Measurements from ENCODE around the gene CFAP300.

Gene CFAP300

DNA sequence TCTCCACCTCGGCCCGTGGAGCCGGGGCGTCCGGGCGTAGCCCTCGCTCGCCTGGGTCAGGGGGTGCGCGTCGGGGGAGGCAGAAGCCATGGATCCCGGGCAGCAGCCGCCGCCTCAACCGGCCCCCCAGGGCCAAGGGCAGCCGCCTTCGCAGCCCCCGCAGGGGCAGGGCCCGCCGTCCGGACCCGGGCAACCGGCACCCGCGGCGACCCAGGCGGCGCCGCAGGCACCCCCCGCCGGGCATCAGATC, 63.4 kb downstream of the CFAP300 start:
- Histone ChIP-seq H3K36me3 (ENCODE audit: control insufficient read depth, insufficient read depth, low read length) (no peaks in the 10 kb centered on the region), H3K27me3 (replicated peaks; ENCODE audit: control insufficient read depth, insufficient read depth, low read length, poor library complexity, severe bottlenecking) (peaks cover 9% of the 10 kb centered on the region), H3K27ac (ENCODE audit: insufficient read depth, low read length, poor library complexity, severe bottlenecking) (no peak overlapping the region), H3K9me3 (ENCODE audit: control insufficient read depth, low read length) (no peaks in the 10 kb centered on the region), H3K4me1 (ENCODE audit: control insufficient read depth, insufficient read depth, low read length, poor library complexity, severe bottlenecking) (peaks cover 5% of the 10 kb centered on the region), H3K4me3 (ENCODE audit: insufficient read depth, low read depth, low read length, poor library complexity, severe bottlenecking) (peak overlapping the region; percentile 89)
- no peak for DNase-seq

DNA sequence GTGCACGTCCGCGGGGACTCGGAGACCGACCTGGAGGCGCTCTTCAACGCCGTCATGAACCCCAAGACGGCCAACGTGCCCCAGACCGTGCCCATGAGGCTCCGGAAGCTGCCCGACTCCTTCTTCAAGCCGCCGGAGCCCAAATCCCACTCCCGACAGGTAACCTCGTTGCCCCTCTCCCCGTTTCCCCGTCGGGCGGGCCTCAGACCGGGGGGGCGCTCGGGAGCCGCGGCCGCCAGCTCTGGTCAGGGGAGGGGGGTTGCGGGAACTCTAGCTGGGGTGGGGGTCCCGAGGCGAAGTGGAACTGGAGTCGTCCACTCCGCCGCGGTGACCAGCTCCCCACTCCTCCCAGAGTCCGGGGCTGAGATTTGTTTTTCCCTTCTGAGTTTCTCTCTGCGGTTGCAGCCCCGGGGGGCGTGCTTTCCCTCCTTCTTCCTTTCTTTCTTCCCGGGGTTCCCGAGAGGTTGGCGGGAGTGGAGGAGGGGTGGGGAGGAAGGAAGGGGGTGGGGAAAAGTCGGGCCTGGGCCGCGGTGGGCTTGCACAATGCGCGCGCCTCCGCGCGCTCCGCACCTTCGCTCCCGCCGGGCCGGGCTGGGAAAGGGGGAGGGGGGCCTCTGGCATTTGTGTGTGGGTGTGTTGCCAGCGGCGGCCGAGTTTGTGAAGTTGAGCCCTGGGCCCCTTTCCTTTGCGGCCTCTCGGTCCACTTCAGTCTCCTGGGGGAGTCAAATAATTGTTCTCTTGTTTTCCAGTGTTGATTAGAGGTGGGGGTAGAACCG, 64.0 kb downstream of the CFAP300 start:
- Histone ChIP-seq H3K4me3 (ENCODE audit: insufficient read depth, low read depth, low read length, poor library complexity, severe bottlenecking) (peak overlapping the region; percentile 89), H3K9me3 (ENCODE audit: control insufficient read depth, low read length) (no peaks in the 10 kb centered on the region), H3K4me1 (ENCODE audit: control insufficient read depth, insufficient read depth, low read length, poor library complexity, severe bottlenecking) (peaks cover 5% of the 10 kb centered on the region), H3K27me3 (replicated peaks; ENCODE audit: control insufficient read depth, insufficient read depth, low read length, poor library complexity, severe bottlenecking) (peaks cover 9% of the 10 kb centered on the region), H3K36me3 (ENCODE audit: control insufficient read depth, insufficient read depth, low read length) (no peaks in the 10 kb centered on the region), H3K27ac (ENCODE audit: insufficient read depth, low read length, poor library complexity, severe bottlenecking) (no peak overlapping the region)
- DNase-seq: no peak

DNA sequence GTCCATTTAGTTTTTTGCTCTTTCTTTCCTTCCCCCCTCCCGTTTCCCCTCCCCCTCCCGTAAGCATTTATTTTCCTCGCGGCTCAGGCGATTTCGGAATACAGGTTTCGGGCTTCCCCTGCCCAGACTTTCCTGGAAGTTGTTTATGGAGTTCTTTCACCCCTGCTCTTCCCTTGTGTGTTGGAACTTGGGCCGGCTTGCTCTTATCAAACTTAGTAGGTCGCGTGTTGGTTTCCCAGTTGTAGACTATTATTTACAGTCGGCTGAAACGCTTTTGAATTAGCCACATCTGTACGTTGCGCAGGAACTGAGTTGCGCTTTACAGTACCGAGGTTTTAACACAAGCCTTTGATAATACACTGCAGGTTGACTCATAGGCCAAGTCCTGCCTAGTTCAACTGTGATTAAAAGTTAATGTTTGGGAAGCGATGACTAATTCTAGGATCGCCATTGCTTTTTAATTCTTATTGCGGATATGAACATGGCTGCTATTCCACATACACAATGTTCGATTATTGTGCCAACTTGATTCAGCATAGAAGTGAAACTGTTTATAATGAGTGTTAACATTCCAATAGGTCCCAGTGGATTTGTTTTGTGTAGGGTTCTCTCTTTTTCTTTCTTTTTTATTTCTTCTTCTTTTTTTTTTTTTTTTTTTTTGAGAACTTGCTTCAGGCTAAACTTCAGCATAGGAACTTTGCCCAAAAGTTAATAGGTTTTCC, 64.7 kb downstream of the CFAP300 start:
- Histone ChIP-seq H3K27me3 (replicated peaks; ENCODE audit: control insufficient read depth, insufficient read depth, low read length, poor library complexity, severe bottlenecking) (peaks cover 9% of the 10 kb centered on the region), H3K27ac (ENCODE audit: insufficient read depth, low read length, poor library complexity, severe bottlenecking) (no peak overlapping the region), H3K4me1 (ENCODE audit: control insufficient read depth, insufficient read depth, low read length, poor library complexity, severe bottlenecking) (peaks cover 5% of the 10 kb centered on the region), H3K4me3 (ENCODE audit: insufficient read depth, low read depth, low read length, poor library complexity, severe bottlenecking) (peak overlapping the region; percentile 89), H3K9me3 (ENCODE audit: control insufficient read depth, low read length) (no peaks in the 10 kb centered on the region), H3K36me3 (ENCODE audit: control insufficient read depth, insufficient read depth, low read length) (no peaks in the 10 kb centered on the region)
- no peak for DNase-seq

DNA sequence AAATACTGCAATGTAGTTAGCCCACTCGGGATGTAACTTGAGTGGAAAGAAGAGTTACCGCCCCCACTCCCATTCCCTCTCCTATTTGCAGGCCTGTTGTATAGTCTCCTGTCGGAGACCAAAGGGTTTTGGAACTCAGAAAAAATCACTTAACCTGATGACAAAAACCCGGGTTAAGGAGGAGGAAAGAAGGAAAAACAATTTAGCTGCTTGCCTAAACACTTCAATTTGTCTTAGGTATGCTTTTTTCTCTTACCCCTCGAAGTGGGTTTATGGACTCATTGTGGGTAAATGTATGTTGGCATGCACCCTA, 65.2 kb downstream of the CFAP300 start:
- Histone ChIP-seq H3K36me3 (ENCODE audit: control insufficient read depth, insufficient read depth, low read length) (no peaks in the 10 kb centered on the region), H3K27me3 (replicated peaks; ENCODE audit: control insufficient read depth, insufficient read depth, low read length, poor library complexity, severe bottlenecking) (peaks cover 9% of the 10 kb centered on the region), H3K9me3 (ENCODE audit: control insufficient read depth, low read length) (no peaks in the 10 kb centered on the region), H3K27ac (ENCODE audit: insufficient read depth, low read length, poor library complexity, severe bottlenecking) (no peak overlapping the region), H3K4me1 (ENCODE audit: control insufficient read depth, insufficient read depth, low read length, poor library complexity, severe bottlenecking) (peaks cover 5% of the 10 kb centered on the region), H3K4me3 (ENCODE audit: insufficient read depth, low read depth, low read length, poor library complexity, severe bottlenecking) (no peak overlapping the region)
- no peak for DNase-seq

DNA sequence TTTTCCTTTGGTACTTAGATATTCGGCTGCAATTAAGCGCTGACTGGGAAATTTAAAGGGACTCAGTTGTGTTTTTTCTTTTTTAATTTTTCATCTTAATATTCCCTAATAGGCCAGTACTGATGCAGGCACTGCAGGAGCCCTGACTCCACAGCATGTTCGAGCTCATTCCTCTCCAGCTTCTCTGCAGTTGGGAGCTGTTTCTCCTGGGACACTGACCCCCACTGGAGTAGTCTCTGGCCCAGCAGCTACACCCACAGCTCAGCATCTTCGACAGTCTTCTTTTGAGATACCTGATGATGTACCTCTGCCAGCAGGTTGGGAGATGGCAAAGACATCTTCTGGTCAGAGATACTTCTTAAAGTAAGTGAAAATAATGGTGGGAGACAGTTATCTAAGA, 66.8 kb downstream of the CFAP300 start:
- Histone ChIP-seq H3K27me3 (replicated peaks; ENCODE audit: control insufficient read depth, insufficient read depth, low read length, poor library complexity, severe bottlenecking) (peaks cover 9% of the 10 kb centered on the region), H3K27ac (ENCODE audit: insufficient read depth, low read length, poor library complexity, severe bottlenecking) (no peak overlapping the region), H3K4me3 (ENCODE audit: insufficient read depth, low read depth, low read length, poor library complexity, severe bottlenecking) (no peak overlapping the region)

DNA sequence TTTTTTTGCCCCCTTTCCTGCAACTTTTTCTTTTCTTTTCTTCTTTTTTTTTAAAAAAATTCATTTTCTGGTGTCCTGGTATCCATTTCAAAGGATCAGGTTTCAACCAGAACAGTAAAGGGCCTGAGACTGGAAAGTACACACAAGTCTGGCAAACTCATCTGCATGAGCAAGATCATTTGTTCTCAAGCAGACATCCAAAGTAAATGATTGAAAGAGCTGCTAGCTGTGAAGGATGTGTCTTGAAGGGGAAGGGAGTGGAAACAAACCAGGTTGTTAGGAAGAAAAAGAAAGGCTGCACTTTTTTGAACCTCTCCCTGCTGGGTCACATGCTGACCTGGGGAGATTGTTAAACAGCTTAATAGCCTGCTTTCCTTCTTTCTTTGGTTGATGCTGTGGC, 68.3 kb downstream of the CFAP300 start:
- no peak for DNase-seq
- Histone ChIP-seq H3K27ac (ENCODE audit: insufficient read depth, low read length, poor library complexity, severe bottlenecking) (no peak overlapping the region), H3K4me3 (ENCODE audit: insufficient read depth, low read depth, low read length, poor library complexity, severe bottlenecking) (no peak overlapping the region), H3K27me3 (replicated peaks; ENCODE audit: control insufficient read depth, insufficient read depth, low read length, poor library complexity, severe bottlenecking) (peaks cover 9% of the 10 kb centered on the region), H3K36me3 (ENCODE audit: control insufficient read depth, insufficient read depth, low read length) (no peaks in the 10 kb centered on the region), H3K4me1 (ENCODE audit: control insufficient read depth, insufficient read depth, low read length, poor library complexity, severe bottlenecking) (peaks cover 5% of the 10 kb centered on the region), H3K9me3 (ENCODE audit: control insufficient read depth, low read length) (no peaks in the 10 kb centered on the region)

More for the DNA sequence above, 66.8 kb downstream of the CFAP300 start:
- H3K36me3 ChIP-seq (ENCODE audit: control insufficient read depth, insufficient read depth, low read length): no peaks in the 10 kb centered on the region
- peaks cover 5% of the 10 kb centered on the region for H3K4me1 ChIP-seq (ENCODE audit: control insufficient read depth, insufficient read depth, low read length, poor library complexity, severe bottlenecking)
- DNase-seq: no peak
- no peaks in the 10 kb centered on the region for H3K9me3 ChIP-seq (ENCODE audit: control insufficient read depth, low read length)

DNA sequence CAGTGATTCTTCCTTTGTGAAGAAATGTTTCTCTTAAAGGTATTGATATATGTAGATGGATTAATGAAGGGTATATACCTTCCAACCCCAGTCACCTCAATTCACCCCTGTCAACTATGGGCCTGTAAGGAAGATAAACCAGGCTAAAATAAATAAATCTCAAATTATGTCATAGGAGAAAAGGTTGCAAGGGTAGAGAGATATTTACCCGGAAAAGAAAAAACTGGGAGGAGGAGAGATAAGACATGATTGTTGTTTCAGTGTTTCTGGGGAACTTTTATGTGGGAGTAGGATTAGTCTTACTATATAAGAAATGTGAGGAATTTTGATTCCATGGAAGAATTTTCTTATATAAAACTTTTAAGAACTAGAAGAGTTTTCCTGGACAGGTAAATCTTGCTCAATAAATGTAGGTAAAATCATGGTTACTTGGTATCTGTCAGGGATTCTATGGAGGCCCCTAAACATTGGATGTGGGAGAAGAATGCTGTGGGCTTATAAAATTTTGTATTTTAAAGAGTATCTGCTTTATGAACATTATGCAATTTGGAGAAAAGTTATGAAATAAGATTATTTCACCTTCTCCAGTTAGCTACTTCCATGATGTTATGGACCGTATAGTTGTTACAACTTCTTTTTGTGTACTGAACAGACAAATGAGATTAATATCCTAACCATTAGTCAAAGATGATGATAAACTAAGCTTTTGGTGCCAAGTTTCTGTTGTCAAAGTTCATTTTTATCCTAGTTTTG, 69.4 kb downstream of the CFAP300 start:
- Histone ChIP-seq H3K4me1 (ENCODE audit: control insufficient read depth, insufficient read depth, low read length, poor library complexity, severe bottlenecking) (peaks cover 3% of the 10 kb centered on the region), H3K4me3 (ENCODE audit: insufficient read depth, low read depth, low read length, poor library complexity, severe bottlenecking) (no peak overlapping the region), H3K9me3 (ENCODE audit: control insufficient read depth, low read length) (no peaks in the 10 kb centered on the region), H3K36me3 (ENCODE audit: control insufficient read depth, insufficient read depth, low read length) (no peaks in the 10 kb centered on the region), H3K27ac (ENCODE audit: insufficient read depth, low read length, poor library complexity, severe bottlenecking) (no peak overlapping the region), H3K27me3 (replicated peaks; ENCODE audit: control insufficient read depth, insufficient read depth, low read length, poor library complexity, severe bottlenecking) (peaks cover 6% of the 10 kb centered on the region)
- no peak for DNase-seq

DNA sequence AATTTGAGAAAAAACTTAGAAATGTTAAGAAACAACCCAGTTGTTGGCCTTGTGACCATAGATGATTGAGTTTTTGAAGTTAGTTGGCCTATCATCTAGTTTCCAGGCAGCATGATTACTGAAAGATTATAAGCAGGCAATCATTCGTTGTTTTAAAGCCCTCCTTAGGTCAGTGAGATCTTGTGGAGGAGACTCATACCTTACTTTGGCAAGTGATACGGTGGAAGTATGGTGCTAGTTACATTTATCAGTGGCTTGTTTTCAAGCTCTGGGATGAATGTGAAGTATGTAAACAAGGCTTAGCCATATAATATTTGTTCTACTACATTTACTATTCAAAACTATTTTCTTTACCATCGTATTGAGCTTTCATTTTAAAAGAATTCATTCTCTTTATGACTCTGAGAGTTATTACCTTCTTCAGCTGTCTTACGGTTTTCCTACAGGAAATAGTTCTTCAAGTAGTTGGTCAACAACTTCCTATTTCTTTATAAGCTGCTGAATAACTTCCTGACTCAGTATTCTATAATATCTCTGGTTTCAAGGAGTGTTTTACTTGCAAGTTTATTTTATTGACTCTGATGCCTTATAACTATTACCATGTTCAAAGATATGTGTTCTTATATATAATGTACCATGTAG, 70.4 kb downstream of the CFAP300 start:
- Histone ChIP-seq H3K27me3 (replicated peaks; ENCODE audit: control insufficient read depth, insufficient read depth, low read length, poor library complexity, severe bottlenecking) (peaks cover 6% of the 10 kb centered on the region), H3K27ac (ENCODE audit: insufficient read depth, low read length, poor library complexity, severe bottlenecking) (no peak overlapping the region), H3K4me3 (ENCODE audit: insufficient read depth, low read depth, low read length, poor library complexity, severe bottlenecking) (no peak overlapping the region), H3K4me1 (ENCODE audit: control insufficient read depth, insufficient read depth, low read length, poor library complexity, severe bottlenecking) (no peaks in the 10 kb centered on the region), H3K9me3 (ENCODE audit: control insufficient read depth, low read length) (no peaks in the 10 kb centered on the region), H3K36me3 (ENCODE audit: control insufficient read depth, insufficient read depth, low read length) (no peaks in the 10 kb centered on the region)
- DNase-seq: no peak

DNA sequence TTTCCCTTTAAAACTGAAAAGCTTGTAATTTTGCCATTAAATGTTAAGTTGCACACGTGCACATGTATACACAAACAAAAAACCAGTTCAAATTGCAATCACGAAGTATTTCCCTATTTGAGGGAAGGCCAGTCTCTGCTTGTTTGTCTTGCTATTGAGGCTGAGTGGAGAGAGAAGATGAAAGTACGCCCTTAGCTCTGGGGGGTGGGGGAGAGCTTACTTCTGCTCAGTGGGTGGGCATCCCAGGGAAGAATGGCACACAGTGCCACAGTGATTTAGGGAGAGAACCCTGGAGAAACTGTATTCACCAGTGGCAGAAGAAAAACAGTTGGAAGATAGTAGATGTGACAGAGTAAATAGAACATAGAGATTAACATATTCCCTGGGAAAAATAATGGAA, 71.7 kb downstream of the CFAP300 start:
- Histone ChIP-seq H3K36me3 (ENCODE audit: control insufficient read depth, insufficient read depth, low read length) (no peaks in the 10 kb centered on the region), H3K4me3 (ENCODE audit: insufficient read depth, low read depth, low read length, poor library complexity, severe bottlenecking) (no peak overlapping the region), H3K27me3 (replicated peaks; ENCODE audit: control insufficient read depth, insufficient read depth, low read length, poor library complexity, severe bottlenecking) (peaks cover 6% of the 10 kb centered on the region), H3K4me1 (ENCODE audit: control insufficient read depth, insufficient read depth, low read length, poor library complexity, severe bottlenecking) (no peaks in the 10 kb centered on the region), H3K9me3 (ENCODE audit: control insufficient read depth, low read length) (no peaks in the 10 kb centered on the region), H3K27ac (ENCODE audit: insufficient read depth, low read length, poor library complexity, severe bottlenecking) (no peak overlapping the region)
- no peak for DNase-seq

DNA sequence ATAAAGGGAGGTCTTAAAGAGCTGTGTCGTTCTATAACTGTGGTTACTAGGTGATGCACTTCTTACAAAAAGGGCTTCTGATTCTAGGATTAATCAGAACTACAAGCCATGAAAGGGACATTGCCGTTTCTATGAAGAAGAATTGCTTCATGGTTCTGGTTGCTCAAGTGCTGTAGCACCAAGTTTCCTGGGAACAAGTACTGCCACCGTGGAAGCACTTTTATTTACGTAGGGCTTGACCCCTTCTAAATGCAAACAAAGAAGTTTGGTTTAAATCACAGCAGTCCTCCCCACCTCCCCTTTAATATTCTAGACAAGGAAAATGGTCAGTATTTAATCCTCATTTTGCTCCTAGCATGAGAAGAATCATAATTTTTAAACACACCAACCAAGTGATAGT, 72.8 kb downstream of the CFAP300 start:
- Histone ChIP-seq H3K27ac (ENCODE audit: insufficient read depth, low read length, poor library complexity, severe bottlenecking) (no peak overlapping the region), H3K4me3 (ENCODE audit: insufficient read depth, low read depth, low read length, poor library complexity, severe bottlenecking) (no peak overlapping the region), H3K4me1 (ENCODE audit: control insufficient read depth, insufficient read depth, low read length, poor library complexity, severe bottlenecking) (no peaks in the 10 kb centered on the region), H3K36me3 (ENCODE audit: control insufficient read depth, insufficient read depth, low read length) (no peaks in the 10 kb centered on the region), H3K9me3 (ENCODE audit: control insufficient read depth, low read length) (no peaks in the 10 kb centered on the region), H3K27me3 (replicated peaks; ENCODE audit: control insufficient read depth, insufficient read depth, low read length, poor library complexity, severe bottlenecking) (peaks cover 2% of the 10 kb centered on the region)
- DNase-seq: no peak
